HCT116 (cell line): Measurements from ENCODE around the gene PPP1R1C. TPM values are rescaled to one million over a fixed set of nuclear protein-coding genes. Genes with fewer than 3 reads are reported as not detected.

Experiments used
- ATAC-seq: fragments of 200-7000 bp; cut with Tn5 transposase; 2 replicates; pipeline ENCODE4 v1.9.1; 2020; ENCODE audit warnings: mild to moderate bottlenecking, moderate library complexity
- BruUV-seq: library from RNA; stranded (reverse); fragments of 400-500 nt; replicated peaks from 2 replicates; lab custom pipeline; 2021; lab: Mats Ljungman, UMichigan
- CTCF ChIA-PET: fragments of 300-600 bp; sonication (Branson Sonifier 250); formaldehyde crosslinking; loops from one replicate; lab custom pipeline; 2021; ENCODE audit warnings: antibody characterized with exemption; lab: Charles Lee
- POLR2A ChIA-PET: fragments of 300-600, 350-600 bp; sonication (Branson Sonifier 250); formaldehyde crosslinking; loops from one replicate; lab custom pipeline; 2021; ENCODE audit warnings: antibody characterized with exemption; lab: Charles Lee
- RAD21 ChIA-PET, 2 experiments: fragments of 300-600 bp; sonication (Branson Sonifier 250); formaldehyde crosslinking; loops; one replicate each; lab custom pipeline; 2023; ENCODE audit warnings: low total read pairs in 2 of 2; ENCODE audit not compliant: uncharacterized antibody in 2 of 2, unreplicated experiment in 2 of 2, low non-redundant PET in 1 of 2; lab: Charles Lee
- DNase-seq: peaks from one replicate; pipeline ENCODE4 v3.0.0-alpha.2; 2010; ENCODE audit warnings: low read depth, low spot score
- H2AFZ ChIP-seq: fragments of 200-600 bp; shearing (Covaris generic), sonication (generic); 2 replicates; pipeline ENCODE4 v1.6.1; 2017; ENCODE audit warnings: low read depth, mixed run types, mixed read lengths, antibody characterized with exemption, low read length; ENCODE audit not compliant: poor library complexity, severe bottlenecking
- H3K27ac ChIP-seq: 2 replicates; pipeline ENCODE4 v1.5.1; 2012; ENCODE audit warnings: low read depth, low read length
- H3K27me3 ChIP-seq: fragments of 200-600 bp; sonication (generic); 2 replicates; pipeline ENCODE4 v1.6.1; 2016; ENCODE audit warnings: mixed run types, low read length, mixed read lengths; ENCODE audit not compliant: insufficient read depth
- H3K36me3 ChIP-seq, 2 experiments: fragments of 200-500 bp in 1 of 2; fragments of 200-600 bp in 1 of 2; sonication (Bioruptor generic) in 1 of 2; sonication (generic) in 1 of 2; 2 replicates each; pipeline versions ENCODE4 v1.5.1 to v1.6.1; 2014 to 2016; ENCODE audit warnings: low read length in 2 of 2, inconsistent platforms in 1 of 2, mixed read lengths in 1 of 2, mixed run types in 1 of 2; ENCODE audit not compliant: insufficient read depth in 2 of 2, control insufficient read depth in 1 of 2
- H3K4me1 ChIP-seq, 2 experiments: fragments of 200-600 bp in 1 of 2; sonication (generic) in 1 of 2; 2 replicates each; pipeline versions ENCODE4 v1.5.1 to v1.6.1; 2012 to 2017; ENCODE audit warnings: low read length in 2 of 2, inconsistent platforms in 1 of 2, mild to moderate bottlenecking in 1 of 2, mixed read lengths in 1 of 2, mixed run types in 1 of 2, moderate library complexity in 1 of 2; ENCODE audit not compliant: insufficient read depth in 2 of 2, control insufficient read depth in 1 of 2
- H3K4me2 ChIP-seq: fragments of 200-600 bp; sonication (generic); 2 replicates; pipeline ENCODE4 v1.6.1; 2017; ENCODE audit warnings: mixed run types, low read length, mixed read lengths
- H3K4me3 ChIP-seq, 2 experiments: fragments of 200-600 bp in 1 of 2; sonication (generic) in 1 of 2; replicated peaks in 1 of 2; 2 replicates each; pipeline ENCODE4 v1.5.1; 2011 to 2016; ENCODE audit warnings: low read length in 2 of 2, control low read depth in 1 of 2, low read depth in 1 of 2, mild to moderate bottlenecking in 1 of 2, mixed read lengths in 1 of 2, mixed run types in 1 of 2
- H3K79me2 ChIP-seq: fragments of 200-600 bp; sonication (generic); 2 replicates; pipeline ENCODE4 v1.6.1; 2017; ENCODE audit warnings: mild to moderate bottlenecking, mixed run types, low read length, moderate library complexity, mixed read lengths; ENCODE audit not compliant: insufficient read depth
- H3K9ac ChIP-seq: fragments of 200-600 bp; sonication (generic); 2 replicates; pipeline ENCODE4 v1.6.1; 2016; ENCODE audit warnings: low read length, mixed read lengths
- H3K9me2 ChIP-seq: fragments of 200-600 bp; sonication (generic), shearing (Covaris generic); 2 replicates; pipeline ENCODE4 v1.6.1; 2017; ENCODE audit warnings: mixed run types, mild to moderate bottlenecking, moderate library complexity; ENCODE audit not compliant: insufficient read depth
- H3K9me3 ChIP-seq, 2 experiments: fragments of 200-500 bp in 1 of 2; fragments of 200-600 bp in 1 of 2; sonication (Bioruptor generic) in 1 of 2; sonication (generic) in 1 of 2; 2 replicates each; pipeline ENCODE4 v1.6.1; 2014 to 2017; ENCODE audit warnings: low read length in 2 of 2, mixed read lengths in 2 of 2, inconsistent platforms in 1 of 2, low read depth in 1 of 2, mild to moderate bottlenecking in 1 of 2, mixed run types in 1 of 2, moderate library complexity in 1 of 2; ENCODE audit not compliant: control insufficient read depth in 1 of 2, insufficient read depth in 1 of 2
- H4K20me1 ChIP-seq: fragments of 200-600 bp; sonication (generic), shearing (Covaris generic); 2 replicates; pipeline ENCODE4 v1.6.1; 2017; ENCODE audit warnings: mixed run types, mild to moderate bottlenecking, moderate library complexity; ENCODE audit not compliant: insufficient read depth
- CTCF ChIP-seq, 3 experiments: fragments of 200-600 bp in 1 of 3; sonication (generic) in 1 of 3; IDR thresholded peaks in 2 of 3; conservative IDR thresholded peaks in 1 of 3; 2 replicates each; pipeline ENCODE4 v1.5.1; 2012 to 2017; ENCODE audit warnings: low read depth in 2 of 3, low read length in 2 of 3, antibody characterized with exemption in 1 of 3, borderline replicate concordance in 1 of 3, control low read depth in 1 of 3, mild to moderate bottlenecking in 1 of 3, mixed read lengths in 1 of 3, mixed run types in 1 of 3, moderate library complexity in 1 of 3; ENCODE audit not compliant: insufficient read depth in 1 of 3
- ELF1 ChIP-seq: IDR thresholded peaks from 2 replicates; pipeline ENCODE4 v1.6.1; 2012; ENCODE audit warnings: low read depth, borderline replicate concordance
- FOSL1 ChIP-seq: IDR thresholded peaks from 2 replicates; pipeline ENCODE4 v1.6.1; 2012; ENCODE audit warnings: low read depth
- JUND ChIP-seq: IDR thresholded peaks from 2 replicates; pipeline ENCODE4 v1.6.1; 2012
- SP1 ChIP-seq: IDR thresholded peaks from 2 replicates; pipeline ENCODE4 v1.6.1; 2012; ENCODE audit warnings: low read depth
- TCF7L2 ChIP-seq: IDR thresholded peaks from 2 replicates; pipeline ENCODE4 v1.7.0; 2011; ENCODE audit warnings: borderline replicate concordance, inconsistent platforms; ENCODE audit not compliant: insufficient read depth, insufficient read length; ENCODE audit errors: extremely low read depth
- intact Hi-C: fragments of 100-400 bp; cut with micrococcal nuclease; formaldehyde crosslinking; loops from 2 replicates; pipeline ENCODE4 v1.10.0; 2022
- total RNA-seq: library from RNA; stranded (reverse); gene quantifications from one replicate; pipeline ENCODE4 v1.2.1, GENCODE V29; 2021; ENCODE audit not compliant: unreplicated experiment
- TF ChIP-seq, protein P1 (sequence below): IDR thresholded peaks from 2 replicates; pipeline ENCODE4 v1.6.1; 2011; ENCODE audit warnings: mild to moderate bottlenecking, low read length, moderate library complexity; ENCODE audit not compliant: insufficient replicate concordance; ENCODE audit errors: extremely low read depth

PPP1R1C gene
- total RNA-seq, 1 experiment from 2014 or later, result 17.8 TPM

DNA sequence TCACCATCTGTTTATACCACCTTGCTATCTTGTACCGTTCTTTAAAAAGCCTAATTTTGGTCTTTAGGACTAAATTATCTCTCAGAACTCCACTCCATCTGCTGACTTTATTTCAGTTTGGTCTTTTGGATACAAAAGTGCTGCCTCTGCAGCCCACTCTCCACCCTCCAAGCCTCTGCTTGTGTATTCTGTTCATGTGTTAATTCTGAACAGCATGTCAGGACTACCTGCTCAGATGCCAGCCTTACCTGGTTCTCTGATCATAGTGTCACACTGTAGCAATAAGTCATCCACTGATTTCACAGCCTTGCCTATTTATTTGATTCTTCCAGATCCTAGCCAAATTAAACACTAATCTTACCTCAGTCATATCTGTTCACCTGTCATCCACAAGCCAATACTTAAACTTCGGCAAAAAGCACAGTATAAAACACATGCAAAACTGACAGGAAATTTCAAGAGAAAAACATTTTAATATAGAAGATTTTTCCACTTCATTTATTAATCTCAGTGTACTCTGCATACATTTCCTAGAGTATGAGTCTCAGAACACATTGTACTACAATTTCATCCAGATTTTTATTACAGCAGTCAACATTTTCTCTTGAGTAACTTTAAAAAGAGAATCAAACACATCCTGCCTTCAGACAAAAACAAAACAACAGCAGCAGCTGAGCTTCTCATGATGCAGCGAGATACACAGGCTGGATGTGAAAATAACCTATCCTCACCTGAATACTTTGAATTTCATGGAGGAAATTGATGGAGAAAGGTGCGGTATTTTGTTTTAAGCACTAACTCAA is 64.9 kb downstream of the PPP1R1C start:
- H3K79me2 ChIP-seq, result no peaks in the 10 kb centered on the region
- H3K4me2 ChIP-seq, result no peak overlapping the region
- H3K4me3 ChIP-seq, result no peak overlapping the region
- POLR2A ChIA-PET, result no interaction called here
- ATAC-seq (no peak), DNase-seq (no peak)
- no peaks in the 10 kb centered on the region; the same call in 1 of the 2 replicates for H3K9me2 ChIP-seq
- H4K20me1 ChIP-seq, result no peaks in the 10 kb centered on the region
- intact Hi-C loops, result no loop called here
- no peaks in the 10 kb centered on the region for H3K9me3 ChIP-seq
- H3K4me1 ChIP-seq, result no peaks in the 10 kb centered on the region
- no TSS peak for BruUV-seq
- H3K9ac ChIP-seq, result no peak overlapping the region
- no peak overlapping the region for H2AFZ ChIP-seq
- H3K27me3 ChIP-seq, result no peaks in the 10 kb centered on the region
- RAD21 ChIA-PET, result no interaction called here
- H3K27ac ChIP-seq, result no peak overlapping the region
- H3K36me3 ChIP-seq, result no peaks in the 10 kb centered on the region
- CTCF ChIA-PET, result no interaction called here
- TF ChIP-seq JUND (no peak), FOSL1 (no peak), ELF1 (no peak), SP1 (no peak), CTCF (IDR thresholded peaks at IDR 0.05 in 2 of 3, conservative IDR thresholded peaks at IDR 0.05 in 1 of 3; ENCODE audit: borderline replicate concordance in 1 of 3, insufficient read depth in 1 of 3, low read depth in 2 of 3, low read length in 2 of 3) (no peak), TCF7L2 (no peak)
- TF ChIP-seq, protein P1, sequence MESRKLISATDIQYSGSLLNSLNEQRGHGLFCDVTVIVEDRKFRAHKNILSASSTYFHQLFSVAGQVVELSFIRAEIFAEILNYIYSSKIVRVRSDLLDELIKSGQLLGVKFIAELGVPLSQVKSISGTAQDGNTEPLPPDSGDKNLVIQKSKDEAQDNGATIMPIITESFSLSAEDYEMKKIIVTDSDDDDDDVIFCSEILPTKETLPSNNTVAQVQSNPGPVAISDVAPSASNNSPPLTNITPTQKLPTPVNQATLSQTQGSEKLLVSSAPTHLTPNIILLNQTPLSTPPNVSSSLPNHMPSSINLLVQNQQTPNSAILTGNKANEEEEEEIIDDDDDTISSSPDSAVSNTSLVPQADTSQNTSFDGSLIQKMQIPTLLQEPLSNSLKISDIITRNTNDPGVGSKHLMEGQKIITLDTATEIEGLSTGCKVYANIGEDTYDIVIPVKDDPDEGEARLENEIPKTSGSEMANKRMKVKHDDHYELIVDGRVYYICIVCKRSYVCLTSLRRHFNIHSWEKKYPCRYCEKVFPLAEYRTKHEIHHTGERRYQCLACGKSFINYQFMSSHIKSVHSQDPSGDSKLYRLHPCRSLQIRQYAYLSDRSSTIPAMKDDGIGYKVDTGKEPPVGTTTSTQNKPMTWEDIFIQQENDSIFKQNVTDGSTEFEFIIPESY, result no peak
